IgD-negative memory B cell (primary cell): Measurements from ENCODE around the gene ERG. TPM values are rescaled to one million over a fixed set of nuclear protein-coding genes. Genes with fewer than 3 reads are reported as not detected.

Experiments used
- H3K27ac Mint-ChIP-seq, 3 donors: one replicate each; pipeline ENCODE4 v1.8.0; 2020 to 2022; ENCODE audit warnings: mild to moderate bottlenecking in 3 of 3, mixed read lengths in 3 of 3, moderate library complexity in 1 of 3
- H3K27me3 Mint-ChIP-seq: one replicate; pipeline ENCODE4 v1.8.0; 2021; ENCODE audit warnings: mixed read lengths
- H3K36me3 Mint-ChIP-seq: one replicate; pipeline ENCODE4 v1.8.0; 2020; ENCODE audit warnings: mild to moderate bottlenecking, mixed read lengths
- H3K4me1 Mint-ChIP-seq, 3 donors: one replicate each; pipeline ENCODE4 v1.8.0; 2020 to 2022; ENCODE audit warnings: mixed read lengths in 3 of 3, mild to moderate bottlenecking in 1 of 3
- H3K4me3 Mint-ChIP-seq, 4 donors: one replicate each; pipeline ENCODE4 v1.8.0; 2020 to 2022; ENCODE audit warnings: mild to moderate bottlenecking in 4 of 4, mixed read lengths in 4 of 4, moderate library complexity in 3 of 4
- H3K9me3 Mint-ChIP-seq, 3 donors: one replicate each; pipeline ENCODE4 v1.8.0; 2020 to 2021; ENCODE audit warnings: mixed read lengths in 3 of 3, mild to moderate bottlenecking in 1 of 3
- polyA plus RNA-seq: library from polyadenylated mRNA; unstranded; fragments of 300-500 nt; fragmentation: Illumina TruSeq; gene quantifications from one replicate; pipeline ENCODE4 v1.2.3, GENCODE V29; 2021

ERG gene
- polyA plus RNA-seq, 1 donor from 2014 or later = not detected

- Mint-ChIP-seq H3K4me1 (no peaks in the 10 kb centered on the region), H3K27ac (no peak overlapping the region), H3K27me3 (peaks cover 10% of the 10 kb centered on the region), H3K9me3 (peaks cover 0 to 2% (median 0%) of the 10 kb centered on the region in 3 donors), H3K36me3 (no peaks in the 10 kb centered on the region), H3K4me3 (no peak overlapping the region)
These were observed 9.2 kb upstream of the ERG start for GRCh38 chr21:38507374-38507942.

GRCh38 chr21:38506661-38507281, 8.5 kb upstream of the ERG start:
- no peak overlapping the region for H3K27ac Mint-ChIP-seq

GRCh38 chr21:38505654-38506523, 7.6 kb upstream of the ERG start:
- H3K27me3 Mint-ChIP-seq = peaks cover 13% of the 10 kb centered on the region
- H3K4me1 Mint-ChIP-seq = no peaks in the 10 kb centered on the region
- H3K9me3 Mint-ChIP-seq = peaks cover 0 to 2% (median 2%) of the 10 kb centered on the region in 3 donors
- no peaks in the 10 kb centered on the region for H3K36me3 Mint-ChIP-seq
- no peak overlapping the region for H3K4me3 Mint-ChIP-seq
- H3K27ac Mint-ChIP-seq = no peak overlapping the region

More at GRCh38 chr21:38506661-38507281, 8.5 kb upstream of the ERG start:
- H3K9me3 Mint-ChIP-seq = peaks cover 0 to 2% (median 2%) of the 10 kb centered on the region in 3 donors
- no peak overlapping the region for H3K4me3 Mint-ChIP-seq
- no peaks in the 10 kb centered on the region for H3K36me3 Mint-ChIP-seq
- H3K4me1 Mint-ChIP-seq = no peaks in the 10 kb centered on the region
- H3K27me3 Mint-ChIP-seq = peaks cover 13% of the 10 kb centered on the region

GRCh38 chr21:38504066-38504465, 5.8 kb upstream of the ERG start:
- H3K9me3 Mint-ChIP-seq = peaks cover 0 to 2% (median 2%) of the 10 kb centered on the region in 3 donors
- H3K4me1 Mint-ChIP-seq = no peaks in the 10 kb centered on the region
- peaks cover 13% of the 10 kb centered on the region for H3K27me3 Mint-ChIP-seq
- H3K4me3 Mint-ChIP-seq = no peak overlapping the region
- H3K36me3 Mint-ChIP-seq = no peaks in the 10 kb centered on the region
- no peak overlapping the region for H3K27ac Mint-ChIP-seq

- no peak overlapping the region for H3K27ac Mint-ChIP-seq
- H3K36me3 Mint-ChIP-seq = no peaks in the 10 kb centered on the region
- peaks cover 0 to 2% (median 0%) of the 10 kb centered on the region in 3 donors for H3K4me1 Mint-ChIP-seq
- H3K9me3 Mint-ChIP-seq = peaks cover 0 to 2% (median 2%) of the 10 kb centered on the region in 3 donors
- H3K4me3 Mint-ChIP-seq = no peak overlapping the region
- H3K27me3 Mint-ChIP-seq = peaks cover 14% of the 10 kb centered on the region
These were observed 5.3 kb upstream of the ERG start for GRCh38 chr21:38503583-38503982.

- Mint-ChIP-seq H3K9me3 (peaks cover 0 to 2% (median 0%) of the 10 kb centered on the region in 3 donors), H3K36me3 (no peaks in the 10 kb centered on the region), H3K27me3 (peaks cover 17% of the 10 kb centered on the region), H3K27ac (no peak overlapping the region), H3K4me3 (no peak overlapping the region), H3K4me1 (peaks cover 0 to 2% (median 2%) of the 10 kb centered on the region in 3 donors)
These were observed 1.8 kb upstream of the ERG start for GRCh38 chr21:38500073-38500472.

- Mint-ChIP-seq H3K27ac (no peak overlapping the region), H3K9me3 (peaks cover 0 to 2% (median 0%) of the 10 kb centered on the region in 3 donors), H3K4me3 (no peak overlapping the region), H3K36me3 (no peaks in the 10 kb centered on the region), H3K4me1 (peaks cover 0 to 2% (median 2%) of the 10 kb centered on the region in 3 donors), H3K27me3 (peaks cover 20% of the 10 kb centered on the region)
These were observed 1.0 kb upstream of the ERG start for GRCh38 chr21:38499296-38499695.

GRCh38 chr21:38496224-38496623, 2.1 kb downstream of the ERG start:
- H3K27me3 Mint-ChIP-seq = peaks cover 16% of the 10 kb centered on the region
- peaks cover 0 to 2% (median 2%) of the 10 kb centered on the region in 3 donors for H3K4me1 Mint-ChIP-seq
- peaks cover 0 to 2% (median 0%) of the 10 kb centered on the region in 3 donors for H3K9me3 Mint-ChIP-seq
- H3K36me3 Mint-ChIP-seq = no peaks in the 10 kb centered on the region
- no peak overlapping the region for H3K27ac Mint-ChIP-seq
- H3K4me3 Mint-ChIP-seq = no peak overlapping the region

GRCh38 chr21:38495696-38496095, 2.6 kb downstream of the ERG start:
- H3K36me3 Mint-ChIP-seq = no peaks in the 10 kb centered on the region
- no peak overlapping the region for H3K4me3 Mint-ChIP-seq
- peaks cover 0 to 2% (median 2%) of the 10 kb centered on the region in 3 donors for H3K4me1 Mint-ChIP-seq
- peaks cover 0 to 2% (median 0%) of the 10 kb centered on the region in 3 donors for H3K9me3 Mint-ChIP-seq
- H3K27ac Mint-ChIP-seq = no peak overlapping the region
- H3K27me3 Mint-ChIP-seq = peaks cover 16% of the 10 kb centered on the region

- peaks cover 0 to 2% (median 2%) of the 10 kb centered on the region in 3 donors for H3K4me1 Mint-ChIP-seq
- H3K9me3 Mint-ChIP-seq = peaks cover 0 to 2% (median 0%) of the 10 kb centered on the region in 3 donors
- H3K36me3 Mint-ChIP-seq = no peaks in the 10 kb centered on the region
- H3K27ac Mint-ChIP-seq = no peak overlapping the region
- H3K27me3 Mint-ChIP-seq = peaks cover 18% of the 10 kb centered on the region
- no peak overlapping the region for H3K4me3 Mint-ChIP-seq
These were observed 3.0 kb downstream of the ERG start for GRCh38 chr21:38495242-38495641.

GRCh38 chr21:38494703-38495102, 3.6 kb downstream of the ERG start:
- peaks cover 0 to 2% (median 0%) of the 10 kb centered on the region in 3 donors for H3K9me3 Mint-ChIP-seq
- H3K36me3 Mint-ChIP-seq = no peaks in the 10 kb centered on the region
- peaks cover 19% of the 10 kb centered on the region for H3K27me3 Mint-ChIP-seq
- H3K4me1 Mint-ChIP-seq = peaks cover 0 to 2% (median 2%) of the 10 kb centered on the region in 3 donors
- H3K27ac Mint-ChIP-seq = no peak overlapping the region
- no peak overlapping the region for H3K4me3 Mint-ChIP-seq

GRCh38 chr21:38494251-38494642, 4.0 kb downstream of the ERG start:
- Mint-ChIP-seq H3K27ac (no peak overlapping the region), H3K27me3 (peaks cover 20% of the 10 kb centered on the region), H3K4me3 (no peak overlapping the region), H3K4me1 (peaks cover 0 to 2% (median 2%) of the 10 kb centered on the region in 3 donors), H3K36me3 (no peaks in the 10 kb centered on the region), H3K9me3 (peaks cover 0 to 2% (median 0%) of the 10 kb centered on the region in 3 donors)

GRCh38 chr21:38493549-38494250, 4.6 kb downstream of the ERG start:
- H3K9me3 Mint-ChIP-seq = peaks cover 0 to 2% (median 0%) of the 10 kb centered on the region in 3 donors
- peaks cover 16% of the 10 kb centered on the region for H3K27me3 Mint-ChIP-seq
- H3K4me1 Mint-ChIP-seq = peaks cover 0 to 2% (median 0%) of the 10 kb centered on the region in 3 donors
- no peak overlapping the region for H3K27ac Mint-ChIP-seq
- no peak overlapping the region for H3K4me3 Mint-ChIP-seq
- no peaks in the 10 kb centered on the region for H3K36me3 Mint-ChIP-seq

- Mint-ChIP-seq H3K4me1 (peaks cover 0 to 4% (median 0%) of the 10 kb centered on the region in 3 donors), H3K9me3 (peaks cover 0 to 2% (median 0%) of the 10 kb centered on the region in 3 donors), H3K27ac (no peak overlapping the region), H3K27me3 (peaks cover 10% of the 10 kb centered on the region), H3K36me3 (no peaks in the 10 kb centered on the region), H3K4me3 (no peak overlapping the region)
These were observed 6.3 kb downstream of the ERG start for GRCh38 chr21:38492007-38492406.
